HG03103 (cell line): Measurements from ENCODE around the gene VAMP8.
A peak's percentile ranks its signal among the peaks of the same experiment; 100 is the strongest.
"Not testable (repeated sequence)": the region's sequence is repeated elsewhere in the genome, so short reads cannot be mapped to it uniquely, and the experiment has no call there.

ENCODE experiments used
- ATAC-seq: cut with Tn5 transposase; IDR thresholded peaks from one replicate; pipeline ENCODE4 v1.9.1; 2021; ENCODE audit warnings: low read depth; ENCODE audit not compliant: unreplicated experiment

Gene VAMP8

DNA sequence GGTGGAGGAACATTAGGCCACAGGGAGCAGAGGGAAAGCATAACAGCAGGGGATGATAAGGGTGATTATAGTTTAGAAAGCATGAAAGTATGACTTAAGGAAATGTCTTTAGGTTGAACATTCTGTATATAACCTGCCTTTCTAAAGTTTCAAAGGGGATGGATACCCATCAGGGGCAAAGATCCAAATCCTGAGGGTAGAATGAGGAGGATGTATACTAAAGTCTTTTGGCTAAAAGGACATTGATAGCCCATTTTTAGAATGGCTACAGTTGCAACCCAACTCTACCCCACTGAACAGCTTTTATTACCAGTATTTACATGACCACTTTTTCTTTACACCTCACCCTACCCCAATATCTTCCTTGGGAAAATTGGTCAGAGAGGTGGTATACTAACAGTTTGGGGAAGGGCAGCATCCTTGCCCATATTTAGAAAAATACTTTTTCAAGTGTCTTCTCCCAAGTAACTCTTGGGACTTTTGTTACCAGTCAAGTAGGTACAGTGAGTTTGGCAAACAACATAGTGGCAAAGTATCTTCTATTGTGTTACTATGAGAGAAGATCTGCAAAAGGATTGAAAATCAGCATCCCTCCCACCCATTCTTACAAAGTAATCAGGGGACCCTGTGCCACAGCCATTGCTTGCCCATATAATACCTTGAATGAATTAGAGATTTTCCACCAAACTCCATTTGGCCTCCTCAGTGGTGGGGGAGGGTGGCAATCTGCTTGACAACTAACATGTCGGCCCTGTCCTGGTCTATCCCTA, 30.1 kb upstream of the VAMP8 start:
- no peak for ATAC-seq

GRCh38 chr2:85547859-85548607, 29.4 kb upstream of the VAMP8 start:
- ATAC-seq, result no peak

- no peak for ATAC-seq
Measured at GRCh38 chr2:85548608-85548900, 28.8 kb upstream of the VAMP8 start.

- ATAC-seq, result no peak
Measured at GRCh38 chr2:85549095-85549494, 28.3 kb upstream of the VAMP8 start.

- ATAC-seq, result no peak
Measured at GRCh38 chr2:85549826-85550225, 27.6 kb upstream of the VAMP8 start.

DNA sequence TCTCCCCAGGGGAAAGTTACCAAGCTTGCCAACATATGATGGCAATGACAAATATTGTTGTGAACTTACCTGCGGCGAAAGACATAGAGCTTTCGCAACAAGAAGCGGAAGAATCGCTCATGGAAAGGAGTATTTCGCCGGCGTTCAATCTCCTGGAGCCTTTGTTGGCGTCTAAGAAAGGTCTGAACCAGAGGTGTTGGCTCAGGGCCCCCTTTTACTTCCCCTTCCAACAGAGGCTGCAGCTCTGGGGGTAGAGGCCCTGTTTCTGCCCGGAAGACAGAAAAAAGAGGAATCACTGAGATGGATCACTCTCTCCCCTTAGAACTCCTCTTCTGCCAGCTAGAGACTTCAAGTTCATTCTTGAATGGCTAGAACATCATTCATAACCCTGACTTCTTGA, 26.9 kb upstream of the VAMP8 start:
- ATAC-seq, result no peak

DNA sequence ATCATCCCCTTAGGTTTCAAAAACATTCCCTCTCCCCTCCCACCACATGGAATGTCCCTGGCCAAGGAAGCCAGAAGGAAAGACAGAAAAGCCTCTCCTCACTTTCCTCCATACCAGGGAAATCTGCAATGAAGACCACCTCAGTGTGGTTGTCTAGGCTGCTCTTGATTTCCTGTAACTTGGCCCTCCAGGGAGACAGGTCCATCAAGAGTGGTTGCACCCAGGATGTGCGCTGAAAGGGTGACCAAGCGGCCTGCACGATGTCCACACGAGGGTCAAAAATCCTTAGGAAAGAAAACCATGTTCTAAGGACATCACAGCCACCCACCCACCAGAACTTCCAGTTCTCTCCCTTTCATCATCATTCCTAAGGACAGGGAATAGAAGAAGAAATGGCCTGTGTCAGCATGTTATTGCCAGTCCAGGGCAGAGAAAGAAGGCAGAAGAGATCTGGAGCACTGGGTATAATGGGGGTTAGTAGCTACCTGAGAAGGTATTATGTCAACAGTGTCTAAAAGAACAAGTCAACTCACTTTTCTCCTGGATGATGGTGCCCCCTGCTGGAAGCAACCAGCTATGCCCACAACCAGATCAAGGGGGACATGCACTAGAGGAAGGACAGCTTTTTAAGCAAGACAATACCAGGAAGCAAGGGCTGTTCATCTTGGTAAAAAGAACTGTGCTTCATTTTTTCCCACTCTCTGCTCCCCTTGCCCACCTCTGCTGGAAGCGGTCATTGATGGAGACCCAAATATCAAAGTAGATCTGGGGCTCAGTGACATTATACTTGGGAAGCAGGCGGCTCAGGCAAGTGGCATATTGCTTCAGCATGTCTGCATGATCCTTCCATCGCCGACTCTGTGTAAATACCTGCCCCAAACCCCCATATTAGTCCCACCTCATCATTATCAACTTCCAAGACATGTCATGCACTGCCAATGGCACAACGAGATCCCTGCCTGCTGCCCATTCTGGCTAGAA, 25.4 kb upstream of the VAMP8 start:
- no peak for ATAC-seq

DNA sequence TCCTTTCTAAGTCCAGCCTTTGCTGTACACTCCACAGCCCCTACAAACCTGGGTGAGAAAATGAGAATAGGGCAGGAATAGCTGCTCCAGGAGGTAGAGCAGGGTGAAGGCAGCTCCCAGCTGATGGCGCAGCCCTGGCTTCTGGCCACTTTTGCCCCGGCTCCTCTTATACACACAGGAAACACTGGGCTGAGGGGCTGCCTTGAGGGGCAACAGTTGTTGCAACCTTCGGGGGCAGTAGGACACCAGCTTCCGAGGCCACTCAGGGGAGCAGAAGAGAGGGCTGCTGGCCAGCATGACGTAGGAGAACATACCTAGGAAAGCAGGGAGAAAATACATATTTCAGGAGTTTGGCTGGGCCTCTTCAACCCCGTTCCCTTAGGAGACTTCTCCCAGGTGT, 24.2 kb upstream of the VAMP8 start:
- no peak for ATAC-seq

DNA sequence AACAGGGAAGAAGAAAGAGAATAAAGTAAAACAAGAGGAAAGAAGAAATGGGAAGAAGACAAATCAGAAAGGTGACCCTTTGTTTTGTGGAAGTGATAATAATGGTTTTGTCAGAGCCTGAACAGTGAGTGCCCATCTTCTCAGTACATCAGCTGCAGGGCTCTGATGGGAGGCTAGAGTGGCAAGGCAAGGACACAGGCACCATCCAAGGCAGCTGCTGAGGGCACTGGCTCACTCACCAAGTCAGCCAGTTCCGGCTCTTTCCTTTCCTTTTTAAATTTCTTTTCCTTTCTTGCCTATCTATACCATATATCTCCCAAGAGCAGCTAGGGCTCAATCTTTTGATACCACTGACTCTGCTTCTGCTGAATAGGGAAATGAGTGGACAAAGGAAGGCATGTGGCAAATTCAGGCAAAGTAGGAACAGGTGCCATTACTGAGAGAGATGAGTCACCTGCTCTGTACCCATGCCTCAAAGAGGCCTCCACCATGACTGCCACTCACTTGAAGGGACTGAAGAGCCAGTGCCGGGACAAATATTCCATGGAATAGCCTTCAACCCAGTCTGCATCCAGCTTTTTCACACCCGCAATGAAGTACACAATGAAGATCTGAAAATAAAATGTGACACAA, 22.3 kb upstream of the VAMP8 start:
- ATAC-seq, result no peak

- ATAC-seq, result no peak
Measured at GRCh38 chr2:85557130-85557529, 20.3 kb upstream of the VAMP8 start.

- ATAC-seq, result no peak
Measured at GRCh38 chr2:85558160-85558559, 19.2 kb upstream of the VAMP8 start.

DNA sequence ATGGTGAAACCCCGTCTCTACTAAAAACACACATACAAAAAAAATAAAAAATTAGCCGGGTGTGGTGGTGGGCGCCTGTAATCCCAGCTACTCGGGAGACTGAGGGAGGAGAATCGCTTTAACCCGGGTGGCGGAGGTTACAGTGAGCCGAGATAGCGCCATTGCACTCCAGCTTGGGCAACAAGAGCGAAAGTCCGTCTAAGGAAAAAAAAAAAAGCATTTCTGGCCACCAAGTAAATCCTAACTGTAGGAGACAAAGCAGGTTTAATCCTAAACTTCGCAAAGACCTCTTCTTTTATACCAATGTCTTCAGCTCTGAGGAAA, 17.0 kb upstream of the VAMP8 start:
- not testable (repeated sequence) for ATAC-seq

DNA sequence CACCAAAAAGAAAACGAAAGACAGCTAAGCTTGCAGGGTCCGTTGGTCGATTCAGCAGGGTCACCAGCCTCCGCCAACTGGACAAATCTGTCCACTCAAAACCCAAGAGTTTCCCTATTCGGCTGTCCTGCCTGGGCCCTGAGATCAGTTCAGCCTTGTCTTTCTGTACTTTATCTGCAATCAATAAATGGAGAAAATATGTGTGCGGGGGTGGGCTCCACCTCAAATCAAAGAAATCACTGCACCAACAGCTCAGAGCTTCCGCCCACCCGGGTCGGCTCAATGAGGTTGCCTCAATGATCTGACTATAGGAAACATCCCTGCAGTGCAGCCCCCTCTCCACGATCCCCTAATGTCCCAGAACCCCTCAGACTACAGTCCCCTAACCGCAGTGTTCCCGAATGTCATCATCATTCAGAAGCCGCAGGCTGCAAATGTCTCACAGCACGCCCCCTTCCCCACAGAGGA, 16.5 kb upstream of the VAMP8 start:
- no peak for ATAC-seq

DNA sequence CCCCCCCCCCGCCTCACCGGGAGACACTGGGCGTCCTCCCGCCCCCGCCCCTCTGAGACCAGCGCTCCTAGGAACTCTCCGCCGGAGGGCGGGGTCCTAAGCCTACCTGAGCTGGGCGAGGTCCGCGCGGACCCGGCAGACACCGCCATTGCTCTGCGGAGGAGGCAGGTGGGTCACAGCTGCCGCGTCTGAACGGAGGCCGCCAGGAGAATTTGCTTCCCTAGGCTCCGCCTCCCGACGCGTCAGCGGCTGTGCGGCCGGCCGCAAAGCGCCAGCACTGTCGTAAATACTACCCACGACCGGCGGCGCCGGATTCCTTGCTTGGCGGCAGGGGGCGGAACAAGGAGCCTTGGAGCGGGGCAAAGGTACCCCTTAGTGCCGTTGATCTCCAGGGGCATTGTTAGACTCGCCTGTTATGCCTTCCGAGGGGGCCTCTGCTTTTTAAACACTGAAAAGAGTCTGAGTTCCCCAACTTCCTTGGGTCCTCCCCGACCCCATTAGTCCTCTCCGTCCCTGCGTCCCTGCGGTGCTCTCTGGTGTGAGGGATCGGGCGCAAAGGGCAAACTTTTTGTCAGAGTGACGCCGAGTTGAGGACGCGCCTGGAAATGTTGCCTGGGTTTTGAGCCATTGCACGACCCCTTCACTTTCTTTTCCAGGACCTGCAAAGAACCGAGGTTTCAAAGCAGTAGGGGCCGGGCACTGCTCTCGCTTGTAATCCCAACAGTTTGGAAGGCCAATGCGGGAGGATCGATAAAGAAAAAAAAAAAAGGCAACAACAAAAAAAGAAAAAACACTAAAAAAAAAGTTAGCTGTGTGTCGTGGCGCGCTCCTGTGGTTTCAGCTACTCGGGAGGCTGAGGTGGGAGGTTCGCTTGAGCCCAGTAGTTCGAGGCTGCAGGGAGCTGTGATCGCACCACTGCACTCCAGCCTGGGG, 15.8 kb upstream of the VAMP8 start, which contains the start of gene GGCX:
Gene GGCX (minus strand): TSS at position 214 of the 933 bp plus-strand sequence. CDS start 65 bp downstream, at position 149.
- ATAC-seq, result peak; percentile 86

GRCh38 chr2:85564144-85564563, 13.2 kb upstream of the VAMP8 start:
- ATAC-seq, result no peak

DNA sequence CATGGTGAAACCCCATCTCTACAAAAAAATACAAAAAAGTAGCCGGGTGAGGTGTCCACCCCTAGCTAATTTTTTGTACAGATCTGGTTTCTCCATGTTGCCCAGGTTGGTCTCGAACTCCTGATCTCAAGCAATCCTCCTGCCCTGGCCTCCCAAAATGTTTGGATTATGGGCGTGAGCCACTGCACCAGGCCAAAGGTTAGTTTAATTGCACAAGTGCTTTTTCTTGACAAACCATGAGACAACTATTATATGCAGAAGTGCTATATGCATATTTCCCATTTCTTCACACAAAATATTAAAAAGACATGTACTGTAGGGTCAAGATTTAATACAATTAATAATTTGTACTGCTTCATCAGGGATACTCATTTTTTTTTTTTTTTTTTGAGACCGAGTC, 11.1 kb upstream of the VAMP8 start:
- ATAC-seq, result no peak

- no peak for ATAC-seq
Measured at GRCh38 chr2:85575739-85576138, 1.6 kb upstream of the VAMP8 start.

DNA sequence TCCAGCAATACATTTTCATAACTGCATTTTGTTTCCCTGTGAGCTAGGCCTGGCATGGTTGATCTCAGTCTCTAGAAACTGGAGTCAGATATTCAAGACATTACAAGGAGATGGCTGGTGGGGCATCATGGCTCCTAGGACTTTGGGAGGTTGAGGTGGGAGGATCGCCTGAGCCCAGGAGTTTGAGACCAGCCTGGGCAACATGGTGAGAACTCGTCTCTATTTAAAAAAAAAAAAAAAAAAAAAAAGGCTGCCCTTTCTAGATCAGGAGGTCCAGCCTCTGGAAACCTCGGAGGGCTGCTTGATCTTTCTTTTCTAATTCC, 362 bp upstream of the VAMP8 start:
- ATAC-seq, result no peak
